Uterus (tissue), 4 donors: ENCODE data around the gene SPI1. TPM values are rescaled to one million over a fixed set of nuclear protein-coding genes. Genes with fewer than 3 reads are reported as not detected.

Source experiments
- DNase-seq, 2 donors: peaks; one replicate each; pipeline ENCODE4 v3.0.0-alpha.2; 2019 to 2020
- H3K27ac ChIP-seq, 2 donors: fragments of 200-600 bp; sonication (generic); 1 replicate in 1 of 2; 2 replicates in 1 of 2; pipeline ENCODE4 v1.5.1; 2016 to 2018
- H3K27me3 ChIP-seq, 2 donors: fragments of 200-600 bp; sonication (generic); one replicate each; pipeline ENCODE4 v1.5.1; 2018 to 2019; ENCODE audit warnings: control low read depth in 1 of 2
- H3K36me3 ChIP-seq, 2 donors: fragments of 200-600 bp; sonication (generic); one replicate each; pipeline ENCODE4 v1.5.1; 2019; ENCODE audit warnings: control low read depth in 1 of 2
- H3K4me1 ChIP-seq, 2 donors: fragments of 200-600 bp; sonication (generic); one replicate each; pipeline ENCODE4 v1.5.1; 2018 to 2019; ENCODE audit warnings: control low read depth in 1 of 2
- H3K4me3 ChIP-seq, 2 donors: fragments of 200-600 bp; sonication (generic); 1 replicate in 1 of 2; 2 replicates in 1 of 2; pipeline ENCODE4 v1.5.1; 2018 to 2019; ENCODE audit warnings: mild to moderate bottlenecking in 1 of 2
- H3K9me3 ChIP-seq, 2 donors: fragments of 200-600 bp; sonication (generic); one replicate each; pipeline ENCODE4 v1.5.1; 2019; ENCODE audit warnings: control low read depth in 1 of 2
- CTCF ChIP-seq, 4 experiments: fragments of 200-600 bp in 2 of 4; fragments of 450-650 bp in 2 of 4; sonication (generic) in 2 of 4; IDR thresholded peaks; one replicate each; pipeline ENCODE4 v1.5.1; 2016 to 2019; ENCODE audit warnings: antibody characterized with exemption in 4 of 4, mild to moderate bottlenecking in 2 of 4, moderate library complexity in 1 of 4
- POLR2A ChIP-seq, 2 donors: fragments of 450-650 bp; IDR thresholded peaks; one replicate each; pipeline ENCODE4 v1.6.1; 2016; ENCODE audit warnings: antibody characterized with exemption in 2 of 2, mild to moderate bottlenecking in 1 of 2, moderate library complexity in 1 of 2
- intact Hi-C: fragments of 100-400 bp; cut with DNase I; formaldehyde crosslinking; loops from one replicate; pipeline ENCODE4 v1.15.1; 2023; ENCODE audit warnings: low total_unique reads
- total RNA-seq, 4 donors: library from RNA; depleted of rRNA in 3 of 4; stranded (reverse); fragments of >200 nt in 3 of 4; gene quantifications; one replicate each; pipeline versions ENCODE4 v1.1.0 to v1.2.4, GENCODE V29; 2014 to 2023
- donor health status: DM: yes; HTN: yes; CAD: no.

Gene SPI1
- total RNA-seq, 4 donors from 2014 or later: 4.9 to 9.7 (median 7.6) TPM

GRCh38 chr11:47357985-47358730, 20.2 kb downstream of the SPI1 start:
- intact Hi-C loops: no loop called here
- H3K27me3 ChIP-seq: no peaks in the 10 kb centered on the region
- TF ChIP-seq CTCF (IDR thresholded peaks at IDR 0.05): no peak
- no peaks in the 10 kb centered on the region for H3K36me3 ChIP-seq
- no peak overlapping the region for H3K27ac ChIP-seq
- DNase-seq: no peak
- H3K4me3 ChIP-seq: no peak overlapping the region
- no peaks in the 10 kb centered on the region for H3K9me3 ChIP-seq
- H3K4me1 ChIP-seq: no peaks in the 10 kb centered on the region

GRCh38 chr11:47356998-47357329, 21.4 kb downstream of the SPI1 start:
- H3K9me3 ChIP-seq: no peaks in the 10 kb centered on the region
- no peaks in the 10 kb centered on the region for H3K4me1 ChIP-seq
- no peaks in the 10 kb centered on the region for H3K27me3 ChIP-seq
- H3K4me3 ChIP-seq: no peak overlapping the region
- intact Hi-C loops: no loop called here
- no peak overlapping the region for H3K27ac ChIP-seq
- no peak for DNase-seq
- no peaks in the 10 kb centered on the region for H3K36me3 ChIP-seq
- TF ChIP-seq POLR2A (IDR thresholded peaks at IDR 0.05): no peak
- TF ChIP-seq CTCF (IDR thresholded peaks at IDR 0.05): no peak

- Histone ChIP-seq H3K4me3 (no peak overlapping the region), H3K27me3 (no peaks in the 10 kb centered on the region), H3K27ac (no peak overlapping the region), H3K36me3 (no peaks in the 10 kb centered on the region), H3K4me1 (no peaks in the 10 kb centered on the region), H3K9me3 (no peaks in the 10 kb centered on the region)
- DNase-seq: peak in 1 of 2 donors; percentile 11
- intact Hi-C loops: no loop called here
- no peak for TF ChIP-seq POLR2A (IDR thresholded peaks at IDR 0.05)
- no peak for TF ChIP-seq CTCF (IDR thresholded peaks at IDR 0.05)
Observed at GRCh38 chr11:47356129-47356997, 22.0 kb downstream of the SPI1 start.

GRCh38 chr11:47355283-47356128, 22.8 kb downstream of the SPI1 start:
- Histone ChIP-seq H3K9me3 (no peaks in the 10 kb centered on the region), H3K27ac (peak overlapping the region; percentile 66 to 80)
- peak; percentile 92 to 93 for DNase-seq

More at GRCh38 chr11:47355283-47356128, 22.8 kb downstream of the SPI1 start:
- H3K36me3 ChIP-seq: no peaks in the 10 kb centered on the region
- no peaks in the 10 kb centered on the region for H3K4me1 ChIP-seq
- H3K4me3 ChIP-seq: peak overlapping the region; percentile 17 to 51
- no peaks in the 10 kb centered on the region for H3K27me3 ChIP-seq
- intact Hi-C loops: no loop called here
- peak in 1 of 2 donors; percentile 42 for TF ChIP-seq POLR2A (IDR thresholded peaks at IDR 0.05)
- TF ChIP-seq CTCF (IDR thresholded peaks at IDR 0.05): peak; percentile 94 to 98 (median 96)
